PC-9 (cell line): ENCODE data around the gene ARHGAP22.

Source experiments
- EZH2 ChIP-seq: fragments of 200-600 bp; sonication (generic); IDR thresholded peaks from 2 replicates; pipeline ENCODE4 v1.8.0; 2017; ENCODE audit warnings: antibody characterized with exemption, low read depth
- TF ChIP-seq, protein P1 (sequence below): fragments of 200-600 bp; sonication (generic); conservative IDR thresholded peaks from 2 replicates; pipeline ENCODE4 v1.6.1; 2017; ENCODE audit warnings: mixed run types, antibody characterized with exemption, mild to moderate bottlenecking, moderate library complexity

DNA sequence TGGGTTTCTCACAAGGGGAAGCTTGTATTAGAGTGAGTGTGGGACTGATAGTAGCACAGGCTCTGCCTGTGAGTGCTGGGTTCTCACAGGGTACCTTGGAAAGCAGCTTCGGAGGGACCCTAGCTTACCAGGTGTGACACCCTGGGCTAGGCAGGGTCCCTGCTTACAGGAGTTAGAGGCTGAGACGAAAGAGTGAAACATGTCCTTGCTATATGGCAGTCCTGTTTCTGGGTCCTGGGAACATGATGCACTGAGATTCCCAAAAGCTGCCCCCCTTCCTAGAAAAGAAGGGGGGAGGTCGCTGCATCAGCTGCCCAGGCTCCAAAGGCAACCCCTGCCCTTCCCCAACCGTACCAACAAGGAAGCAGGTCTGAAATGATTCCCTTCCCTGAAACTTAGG lies 6.3 kb upstream of the ARHGAP22 start:
- TF ChIP-seq, protein P1, sequence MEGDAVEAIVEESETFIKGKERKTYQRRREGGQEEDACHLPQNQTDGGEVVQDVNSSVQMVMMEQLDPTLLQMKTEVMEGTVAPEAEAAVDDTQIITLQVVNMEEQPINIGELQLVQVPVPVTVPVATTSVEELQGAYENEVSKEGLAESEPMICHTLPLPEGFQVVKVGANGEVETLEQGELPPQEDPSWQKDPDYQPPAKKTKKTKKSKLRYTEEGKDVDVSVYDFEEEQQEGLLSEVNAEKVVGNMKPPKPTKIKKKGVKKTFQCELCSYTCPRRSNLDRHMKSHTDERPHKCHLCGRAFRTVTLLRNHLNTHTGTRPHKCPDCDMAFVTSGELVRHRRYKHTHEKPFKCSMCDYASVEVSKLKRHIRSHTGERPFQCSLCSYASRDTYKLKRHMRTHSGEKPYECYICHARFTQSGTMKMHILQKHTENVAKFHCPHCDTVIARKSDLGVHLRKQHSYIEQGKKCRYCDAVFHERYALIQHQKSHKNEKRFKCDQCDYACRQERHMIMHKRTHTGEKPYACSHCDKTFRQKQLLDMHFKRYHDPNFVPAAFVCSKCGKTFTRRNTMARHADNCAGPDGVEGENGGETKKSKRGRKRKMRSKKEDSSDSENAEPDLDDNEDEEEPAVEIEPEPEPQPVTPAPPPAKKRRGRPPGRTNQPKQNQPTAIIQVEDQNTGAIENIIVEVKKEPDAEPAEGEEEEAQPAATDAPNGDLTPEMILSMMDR = no peak
- TF ChIP-seq EZH2 = no peak
